T-helper 22 cell (primary cell): ENCODE measurements around the gene PDE6B.
"Not testable (repeated sequence)": the region's sequence is repeated elsewhere in the genome, so short reads cannot be mapped to it uniquely, and the experiment has no call there.

Experiments used
- DNase-seq: peaks from one replicate; pipeline ENCODE4 v3.0.0-alpha.2; 2020; ENCODE audit warnings: low read depth

Gene PDE6B

DNA sequence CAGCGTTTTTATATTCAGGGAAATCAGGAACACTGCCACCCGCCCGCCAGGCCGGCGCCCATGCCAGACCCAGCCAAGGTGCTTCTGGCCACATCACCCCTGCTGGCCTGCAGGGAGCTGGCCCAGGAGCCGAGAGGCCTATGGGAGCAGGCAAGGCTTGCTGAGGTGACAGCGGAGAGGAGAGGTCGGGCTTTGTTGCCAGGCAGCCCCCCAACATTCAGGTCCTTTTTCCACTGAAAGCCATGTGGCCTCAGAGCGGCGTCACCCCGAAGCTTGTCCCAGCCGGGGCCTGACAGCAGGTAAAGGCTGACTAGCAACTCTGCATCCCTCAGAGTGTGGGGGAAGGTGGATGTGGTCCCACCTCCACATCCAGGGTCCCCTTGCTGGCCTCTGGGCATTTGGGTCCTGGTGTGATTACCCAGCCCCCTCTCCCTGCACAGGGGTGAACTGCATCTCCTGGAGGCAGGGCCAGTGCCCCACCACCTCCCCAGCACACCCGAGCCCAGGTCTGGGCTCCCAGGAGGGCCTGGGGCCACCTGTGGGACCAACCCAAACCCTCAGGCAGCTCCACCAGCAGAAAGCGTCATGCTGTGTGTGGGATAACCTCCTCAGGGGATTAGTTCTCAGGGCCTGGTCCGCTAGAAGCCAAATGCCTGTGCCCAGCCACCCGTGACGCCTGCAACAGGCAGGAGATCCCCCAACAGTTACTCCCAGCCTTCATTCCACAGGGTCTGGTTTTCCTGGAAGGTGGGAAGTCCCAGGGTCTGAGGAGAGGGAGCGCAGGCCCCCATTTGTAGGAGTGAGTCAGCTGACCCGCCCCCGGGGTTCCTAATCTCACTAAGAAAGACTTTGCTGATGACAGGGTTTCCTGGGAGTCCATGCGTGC lies at the start of gene PDE6B:
PDE6B (plus strand) TSS at position 869 of the 886 bp plus-strand sequence. CDS start 54 bp downstream, outside the sequence.
- DNase-seq, result no peak

DNA sequence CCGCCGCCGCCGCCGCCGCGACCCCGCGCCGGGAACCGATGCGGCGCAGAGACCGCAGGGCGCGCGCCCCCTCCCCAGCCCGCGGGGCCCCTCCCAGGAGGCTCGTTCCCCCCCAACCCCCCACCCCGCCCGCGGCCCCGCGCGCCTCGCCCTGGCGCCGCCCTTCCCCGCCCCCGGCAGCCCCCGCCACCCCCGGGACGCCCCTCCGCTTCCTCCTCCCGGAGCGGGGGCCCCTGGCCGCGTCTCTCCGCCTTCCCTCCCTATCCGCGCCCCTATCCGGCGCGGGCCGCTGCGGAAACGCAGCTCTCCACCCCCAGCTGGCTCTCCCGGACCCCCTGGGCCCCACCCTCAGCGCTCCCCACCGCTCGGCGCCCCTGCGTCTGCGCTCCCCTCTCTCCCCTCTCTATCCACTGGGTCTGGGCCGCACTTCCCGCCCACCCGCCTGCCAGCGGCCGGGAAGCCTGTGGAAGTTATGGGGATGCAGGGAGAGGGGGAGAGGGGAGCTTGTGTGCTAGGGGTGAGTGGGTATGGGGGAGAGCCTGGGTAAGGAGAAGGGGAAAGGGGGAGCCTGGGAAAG lies 49.0 kb upstream of the PDE6B start, which contains the start of gene TMEM271:
TMEM271 (minus strand) TSS at position 51 of the 577 bp plus-strand sequence. CDS start 233 bp downstream, outside the sequence.
- no peak for DNase-seq

DNA sequence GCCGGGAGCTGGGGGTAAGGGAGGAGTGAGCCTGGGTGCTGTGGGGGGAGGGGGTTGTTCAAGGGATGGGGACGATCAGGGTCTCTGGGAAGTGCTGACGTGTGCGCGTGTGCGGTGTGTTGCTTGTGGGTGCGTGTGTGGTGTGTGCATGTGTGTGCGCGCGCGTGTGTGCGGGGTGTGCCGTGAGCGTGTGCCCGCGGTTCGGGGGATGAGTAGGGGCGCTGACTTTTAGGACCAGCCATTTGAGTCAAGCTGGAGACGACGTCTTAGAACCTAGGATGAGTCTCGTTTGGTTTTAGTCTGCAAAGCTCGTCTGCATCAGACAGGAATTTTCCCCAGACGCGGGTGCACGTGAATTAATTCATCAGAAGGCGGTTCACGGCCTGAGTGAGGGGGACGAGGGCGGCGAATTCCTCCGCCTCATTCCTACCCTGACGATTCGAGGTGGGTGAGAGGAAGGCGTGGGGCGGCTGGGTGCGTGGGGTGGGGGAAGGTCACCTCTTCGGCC lies 48.3 kb upstream of the PDE6B start:
- DNase-seq, result no peak

DNA sequence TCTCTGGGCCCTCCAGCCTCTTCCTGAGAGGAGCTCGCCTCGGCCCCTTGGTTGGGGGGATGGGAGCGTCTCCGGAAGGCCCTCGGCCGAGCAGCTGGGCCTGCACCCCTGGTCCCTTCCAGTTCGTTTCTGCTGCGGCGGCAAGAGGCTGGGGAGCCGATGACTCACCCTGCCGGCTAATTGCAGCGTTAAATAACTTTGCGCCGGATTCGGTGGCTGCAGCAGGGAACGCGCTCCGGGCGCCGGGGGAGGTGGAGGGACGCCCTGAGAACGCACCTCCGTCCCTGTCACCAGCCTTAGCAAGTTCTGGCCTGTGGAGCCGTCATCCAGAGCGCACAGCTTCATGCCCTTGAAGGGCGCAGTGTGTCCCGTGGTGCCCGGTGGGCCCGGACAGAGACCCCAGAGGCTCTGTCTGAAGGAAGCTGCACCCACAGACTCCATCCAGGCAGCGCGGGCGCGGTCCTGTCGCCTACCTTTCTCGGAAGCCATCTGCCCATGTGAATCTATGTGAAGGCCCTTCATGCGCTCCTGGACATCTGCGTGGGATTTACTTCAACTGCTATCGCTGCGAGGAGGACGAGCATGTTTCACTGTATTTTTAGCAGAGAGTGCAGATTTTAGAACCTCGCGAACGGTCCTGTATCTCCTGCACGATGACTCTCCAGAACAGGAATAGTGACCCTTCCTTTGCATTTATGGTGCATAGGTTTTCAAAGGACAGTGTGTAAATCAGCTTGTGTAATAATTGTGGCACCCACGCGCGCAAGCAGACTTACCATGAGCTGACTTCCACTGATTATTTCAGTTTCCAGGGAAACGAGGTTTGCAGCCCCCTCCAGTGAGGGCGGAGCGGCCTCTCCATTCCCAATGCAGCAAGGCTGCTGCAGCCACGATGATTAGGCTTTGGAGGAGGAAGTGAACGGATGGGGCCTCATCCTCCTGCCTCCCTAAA lies 47.6 kb upstream of the PDE6B start:
- DNase-seq, result no peak

DNA sequence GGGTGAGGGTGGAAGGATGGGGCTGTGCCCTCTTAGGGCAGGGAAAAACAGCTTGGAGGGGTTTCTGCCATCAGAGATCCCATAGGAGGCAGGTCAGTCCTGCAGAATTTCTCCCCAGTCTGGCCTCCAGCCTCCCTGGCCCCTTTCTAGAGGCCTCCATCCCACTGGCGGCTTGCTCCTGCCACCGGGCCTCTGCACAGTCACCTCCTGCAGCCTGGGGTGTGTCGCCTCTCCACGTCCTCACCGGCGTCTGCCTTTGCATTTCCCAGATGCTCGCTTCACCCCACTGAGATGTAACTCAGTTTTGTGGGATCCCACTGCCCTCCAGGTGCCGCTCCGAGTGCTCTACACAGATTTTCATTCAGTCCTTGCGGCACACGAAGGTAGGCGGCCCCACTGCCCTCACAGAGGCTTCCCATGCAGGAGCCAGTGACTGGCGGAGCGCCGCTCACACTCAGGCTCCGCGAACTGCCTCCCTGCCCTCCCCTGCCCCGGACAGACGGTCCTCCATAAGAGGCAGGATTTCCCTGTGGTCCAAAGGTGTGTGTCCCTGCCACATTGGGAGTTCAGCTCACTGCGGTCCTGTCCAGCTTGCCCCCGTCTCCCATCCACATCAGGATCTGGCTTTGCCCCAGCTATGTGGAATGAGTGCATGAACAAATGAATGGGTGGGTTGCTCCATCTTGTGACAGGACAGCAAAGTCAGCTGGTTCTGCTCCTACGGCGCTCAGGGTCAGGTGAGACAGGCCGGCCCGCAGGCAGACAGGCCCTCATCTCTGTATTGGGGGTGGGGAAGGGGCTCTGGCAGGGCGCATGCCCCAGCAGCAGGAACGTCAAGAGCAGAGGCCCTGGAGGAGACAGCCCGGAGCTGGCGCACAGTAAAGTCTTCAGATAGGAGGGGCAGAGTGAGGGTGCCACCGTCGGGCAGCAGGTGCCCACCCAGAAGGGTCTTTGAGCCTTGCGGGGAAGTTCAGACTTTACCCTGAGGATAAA lies 46.6 kb upstream of the PDE6B start:
- DNase-seq, result no peak

DNA sequence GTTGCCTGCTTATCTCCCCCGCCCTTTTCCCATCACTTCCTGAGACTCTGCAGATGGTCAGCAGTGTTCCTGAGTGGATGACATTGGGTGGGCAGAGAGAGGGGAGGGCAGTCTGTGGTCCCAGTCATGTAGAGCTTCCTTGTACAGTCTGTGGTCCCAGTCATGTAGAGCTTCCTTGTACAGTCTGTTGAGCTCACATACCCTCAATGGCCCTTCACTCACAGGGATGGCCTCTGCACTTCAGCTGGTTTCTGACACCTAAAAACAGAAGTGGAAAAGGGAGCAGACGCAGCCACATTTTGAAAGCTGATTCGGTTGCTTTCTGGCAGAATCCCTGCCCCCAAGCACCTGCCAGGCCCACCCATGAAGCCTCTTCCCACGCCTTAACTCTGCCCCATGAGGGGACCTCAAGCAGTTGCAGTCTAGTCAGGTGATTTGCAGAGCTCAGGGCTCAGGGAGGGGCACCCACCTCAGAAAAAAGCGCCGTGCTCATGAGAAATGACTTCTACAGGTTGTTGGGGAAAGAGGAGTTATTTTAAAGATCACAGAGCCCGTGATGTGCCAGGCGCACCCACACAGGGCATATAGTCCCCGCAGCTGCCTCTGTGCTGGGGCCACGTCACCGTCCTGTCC lies 45.7 kb upstream of the PDE6B start:
- DNase-seq, result no peak

DNA sequence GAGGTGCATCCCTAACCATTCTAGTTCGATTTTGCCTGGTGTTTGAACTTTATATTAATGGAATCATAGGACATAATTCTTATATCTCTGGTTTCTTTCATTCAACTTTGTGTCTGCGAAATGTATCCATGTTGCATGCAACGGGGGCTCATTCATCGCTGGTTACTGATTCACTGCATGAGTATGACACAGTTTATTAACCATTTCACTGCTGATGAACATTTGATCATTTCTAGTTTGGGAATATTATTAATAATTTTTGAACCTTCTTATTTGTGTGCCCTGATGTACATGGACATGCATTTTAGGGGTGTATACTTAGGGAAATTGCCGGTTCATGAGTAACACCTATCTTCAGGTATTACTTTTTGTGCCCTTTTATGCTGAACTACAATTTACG lies 44.2 kb upstream of the PDE6B start:
- DNase-seq, result no peak

DNA sequence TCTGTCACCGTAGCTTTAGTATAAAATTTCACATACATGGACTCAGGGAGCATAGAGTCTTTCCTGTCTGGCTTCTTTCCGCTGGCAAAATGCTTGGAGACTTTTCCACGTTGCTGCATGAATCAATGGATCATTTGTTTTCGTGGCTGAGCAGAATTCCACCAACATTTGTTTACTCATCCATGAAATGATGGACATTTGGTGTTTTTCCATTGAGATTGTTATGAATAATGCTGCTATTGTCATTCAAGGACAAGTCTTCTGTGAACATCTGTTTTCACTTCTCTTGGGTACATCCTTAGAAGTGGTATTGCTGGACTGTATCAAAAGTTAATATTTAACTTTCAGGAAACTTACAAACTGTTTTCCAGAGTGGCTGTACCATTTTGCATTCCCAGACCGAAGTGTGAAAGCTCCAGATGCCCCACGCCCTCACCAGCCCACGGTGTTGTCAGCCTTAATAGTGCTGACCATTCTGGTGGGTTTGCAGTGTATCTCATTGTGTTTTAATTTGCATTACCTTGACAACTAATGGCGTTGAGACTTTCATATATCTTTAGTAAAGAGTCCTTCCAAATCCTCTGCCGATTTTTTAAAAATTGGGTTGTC lies 43.5 kb upstream of the PDE6B start:
- no peak for DNase-seq

DNA sequence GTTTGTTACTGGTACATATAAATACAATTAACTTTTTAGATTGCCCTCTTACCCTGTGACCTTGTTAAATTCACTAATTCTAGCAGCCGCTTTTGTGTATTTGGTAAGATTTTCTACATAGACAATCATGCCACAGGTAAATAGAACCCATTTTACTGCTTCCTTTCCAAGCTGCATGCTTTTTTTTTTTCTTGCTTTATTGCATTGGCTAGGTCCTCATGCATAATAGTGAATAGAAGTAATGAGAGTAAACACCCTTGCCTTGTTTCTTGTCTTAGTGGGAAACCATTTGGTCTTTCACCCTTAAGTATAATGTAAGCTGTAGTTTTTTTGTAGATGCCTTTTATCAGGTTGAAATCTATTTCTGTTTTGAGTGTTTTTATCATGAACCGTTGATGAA lies 41.6 kb upstream of the PDE6B start:
- DNase-seq, result no peak

DNA sequence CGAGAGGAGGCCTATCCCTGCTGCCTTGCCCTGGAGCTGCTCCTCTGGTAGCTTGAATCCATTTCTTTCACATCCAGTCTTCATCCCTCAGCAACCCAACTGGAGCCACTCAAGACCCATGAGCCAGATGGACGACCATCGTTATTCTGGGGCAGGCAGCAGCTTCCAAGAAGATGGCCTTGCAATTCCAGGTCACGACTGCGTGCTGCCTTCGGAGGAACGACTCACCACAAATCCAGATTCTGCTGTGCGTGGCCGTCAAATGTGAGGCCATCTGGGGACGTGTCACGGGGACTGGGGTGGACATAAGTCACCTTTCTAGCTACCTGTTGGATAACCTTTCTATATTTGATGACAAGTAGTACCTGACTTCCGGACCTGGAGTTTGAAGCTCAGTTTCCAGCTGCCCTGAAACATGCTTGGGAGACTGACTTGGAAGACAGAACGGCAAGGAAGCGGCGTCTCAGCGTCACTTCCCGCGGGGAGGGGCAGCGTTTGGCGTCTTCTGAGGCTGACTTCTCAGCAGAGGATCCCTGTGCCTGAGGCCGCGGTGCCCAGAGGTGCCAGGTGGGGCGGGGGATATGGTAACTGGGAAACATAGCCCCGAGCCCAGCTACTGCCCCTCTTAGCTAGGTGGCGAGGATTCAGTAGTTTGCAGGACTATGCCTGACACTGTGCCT lies 37.6 kb upstream of the PDE6B start:
- no peak for DNase-seq

DNA sequence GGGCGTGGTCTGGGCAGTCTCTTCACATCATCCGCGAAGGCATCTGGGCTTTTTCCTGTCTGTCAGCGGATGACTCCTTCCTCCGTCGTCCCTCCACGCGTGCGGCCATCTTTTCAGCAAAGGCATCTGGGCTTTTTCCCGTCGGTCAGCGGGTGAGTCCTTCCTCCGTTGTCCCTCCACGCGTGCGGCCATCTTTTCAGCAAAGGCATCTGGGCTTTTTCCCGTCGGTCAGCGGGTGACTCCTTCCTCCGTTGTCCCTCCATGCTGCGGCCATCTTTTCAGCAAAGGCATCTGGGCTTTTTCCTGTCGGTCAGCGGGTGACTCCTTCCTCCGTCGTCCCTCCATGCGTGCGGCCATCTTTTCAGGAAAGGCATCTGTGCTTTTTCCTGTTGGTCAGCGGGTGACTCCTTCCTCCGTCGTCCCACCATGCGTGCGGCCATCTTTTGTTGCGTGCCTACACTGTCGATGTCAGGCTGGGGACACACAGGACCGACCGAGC lies 37.0 kb upstream of the PDE6B start:
- DNase-seq, result no peak

DNA sequence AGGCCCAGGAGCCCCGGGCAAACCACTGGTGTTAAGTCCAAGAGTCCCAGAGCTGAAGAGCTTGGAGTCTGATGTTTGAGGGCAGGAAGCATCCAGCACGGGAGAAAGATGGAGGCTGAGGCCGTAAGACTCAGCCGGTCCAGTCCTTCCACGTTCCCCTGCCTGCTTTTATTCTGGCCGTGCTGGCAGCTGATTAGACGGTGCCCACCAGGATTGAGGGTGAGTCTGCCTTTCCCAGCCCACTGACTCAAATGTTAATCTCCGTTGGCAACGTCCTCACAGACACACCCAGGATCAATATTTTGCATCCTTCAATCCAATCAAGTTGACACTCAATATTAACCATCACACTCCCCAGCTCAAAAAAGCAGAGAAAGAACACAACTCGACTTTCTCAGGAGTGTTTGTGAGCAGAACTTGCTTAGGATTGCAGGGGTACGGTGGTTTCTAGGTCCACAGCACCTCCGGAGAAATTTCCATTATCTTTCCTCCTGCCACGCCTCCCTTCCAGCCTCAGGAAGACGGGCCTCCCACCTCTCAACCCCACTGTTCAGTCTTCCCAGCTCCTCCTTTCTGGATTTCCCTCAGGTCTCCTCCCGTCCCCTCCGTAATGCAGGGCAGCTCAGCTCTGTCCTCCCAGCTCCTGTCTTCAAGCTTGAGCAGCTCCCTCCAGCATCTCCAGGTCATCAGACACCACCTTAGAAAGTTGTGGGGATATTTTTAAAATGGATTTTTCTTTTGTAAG lies 36.0 kb upstream of the PDE6B start:
- no peak for DNase-seq

DNA sequence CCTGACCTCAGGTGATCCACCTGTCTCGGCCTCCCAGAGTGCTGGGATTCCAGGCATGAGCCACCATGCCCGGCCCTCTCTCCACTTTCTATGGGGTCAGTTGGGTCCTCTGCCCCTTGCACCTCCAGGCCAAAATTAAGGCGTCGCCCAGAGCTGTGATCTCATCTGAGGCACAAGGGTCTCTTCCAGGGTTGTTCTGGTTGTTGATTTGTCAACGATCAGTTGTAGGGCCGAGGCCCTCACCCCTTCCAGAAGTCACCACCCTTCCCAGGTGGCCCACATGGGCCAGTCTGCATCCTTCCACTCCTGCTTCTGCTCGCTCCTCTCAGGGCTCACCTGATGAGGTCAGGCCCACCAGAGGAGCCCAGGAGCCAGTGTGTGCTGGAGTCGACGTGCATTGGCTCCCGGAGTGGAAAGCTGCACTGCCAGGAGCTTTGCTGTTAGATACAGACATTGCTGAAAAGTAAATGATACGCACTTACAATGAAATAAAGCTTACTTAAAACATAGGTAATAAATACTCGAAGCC lies 35.0 kb upstream of the PDE6B start:
- no peak for DNase-seq

DNA sequence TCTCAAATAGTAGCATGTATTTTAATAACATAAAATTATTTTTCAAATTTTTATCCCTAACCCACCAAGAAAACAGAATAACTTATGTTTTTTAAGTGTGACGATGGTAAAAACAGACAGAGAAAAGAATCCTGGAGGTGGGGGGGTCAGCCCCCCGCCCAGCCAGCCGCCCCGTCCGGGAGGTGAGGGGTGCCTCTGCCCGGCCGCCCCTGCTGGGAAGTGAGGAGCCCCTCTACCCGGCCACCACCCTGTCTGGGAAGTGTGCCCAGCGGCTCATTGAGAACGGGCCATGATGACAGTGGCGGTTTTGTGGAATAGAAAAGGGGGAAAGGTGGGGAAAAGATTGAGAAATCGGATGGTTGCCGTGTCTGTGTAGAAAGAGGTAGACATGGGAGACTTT lies 33.2 kb upstream of the PDE6B start:
- not testable (repeated sequence) for DNase-seq

DNA sequence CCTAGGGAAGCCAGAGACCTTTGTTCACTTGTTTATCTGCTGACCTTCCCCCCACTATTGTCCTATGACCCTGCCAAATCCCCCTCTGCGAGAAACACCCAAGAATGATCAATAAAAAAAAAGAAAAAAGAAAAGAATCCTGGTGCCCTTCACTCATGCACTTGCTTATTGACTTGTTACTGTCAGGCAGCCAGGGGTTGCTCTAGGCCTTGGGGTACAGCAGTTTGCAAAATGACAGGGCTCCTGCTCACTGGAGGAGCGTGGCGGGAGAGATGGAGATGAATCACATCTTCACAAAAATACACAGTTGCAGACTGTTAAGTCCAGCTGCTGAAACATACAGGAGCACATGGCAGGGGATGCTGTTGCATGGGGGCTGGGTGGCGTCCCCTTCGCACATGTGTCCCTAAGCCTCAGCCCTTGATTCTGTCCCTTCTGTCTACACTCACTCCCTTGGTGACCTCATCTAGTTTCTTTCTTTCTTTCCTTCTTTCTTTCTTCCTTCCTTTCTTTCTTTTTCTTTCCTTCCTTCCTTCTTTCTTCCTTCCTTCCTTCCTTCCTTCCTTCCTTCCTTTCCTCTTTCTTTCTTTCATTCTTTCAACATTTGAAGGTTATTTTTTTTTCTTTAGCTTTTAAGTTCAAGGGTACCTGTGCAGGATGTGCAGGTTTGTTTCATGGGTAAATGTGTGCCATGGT lies 32.4 kb upstream of the PDE6B start:
- DNase-seq, result no peak

DNA sequence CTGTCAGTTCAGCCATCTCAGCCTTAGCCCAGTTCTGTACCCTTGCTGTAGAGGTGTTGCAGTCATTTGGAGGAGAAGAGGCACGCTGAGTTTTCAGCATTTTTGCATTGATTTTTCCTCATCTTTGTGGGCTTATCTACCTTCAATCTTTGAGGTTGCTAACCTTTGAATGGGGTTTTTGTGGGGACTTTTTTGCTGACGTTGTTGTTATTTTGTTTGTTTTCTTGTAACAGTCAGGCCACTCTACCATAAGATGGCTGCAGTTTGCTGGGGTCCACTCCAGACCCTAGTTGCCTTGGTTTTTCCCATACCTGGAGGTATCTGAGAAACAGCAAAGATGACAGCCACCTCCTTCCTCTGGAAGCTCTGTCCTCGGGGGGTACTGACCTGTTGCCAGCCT lies 26.4 kb upstream of the PDE6B start:
- DNase-seq, result no peak

DNA sequence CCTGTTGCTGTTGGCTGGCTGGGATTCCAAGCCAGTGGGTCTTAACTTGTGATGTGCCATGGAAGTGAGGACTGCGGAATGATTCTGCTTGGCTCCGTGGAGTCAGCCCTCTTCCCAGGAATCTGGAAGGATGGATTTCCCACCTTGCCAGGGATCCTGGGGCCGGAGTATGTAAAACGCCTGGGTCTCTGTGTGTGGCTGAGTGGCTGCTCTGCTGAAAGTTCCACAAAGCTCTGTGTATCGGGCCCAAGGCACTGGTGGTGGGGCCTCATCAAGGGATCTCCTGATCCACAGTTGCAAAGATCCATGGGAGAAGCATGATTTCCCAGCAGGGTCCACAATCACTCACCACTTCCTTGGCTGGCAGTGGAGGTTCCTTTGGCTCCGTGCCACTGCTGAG lies 25.2 kb upstream of the PDE6B start:
- DNase-seq, result no peak
